ENCODE data around the gene SDK2. TPM values are rescaled to one million over a fixed set of nuclear protein-coding genes. Genes with fewer than 3 reads are reported as not detected.

The SDK2 gene
- total and polyA plus RNA-seq, 9 of the 15 experiments (the other 6 are each of a cell fraction or from before 2014, with no cell fraction given) = 0.04 TPM; not detected in 8

DNA sequence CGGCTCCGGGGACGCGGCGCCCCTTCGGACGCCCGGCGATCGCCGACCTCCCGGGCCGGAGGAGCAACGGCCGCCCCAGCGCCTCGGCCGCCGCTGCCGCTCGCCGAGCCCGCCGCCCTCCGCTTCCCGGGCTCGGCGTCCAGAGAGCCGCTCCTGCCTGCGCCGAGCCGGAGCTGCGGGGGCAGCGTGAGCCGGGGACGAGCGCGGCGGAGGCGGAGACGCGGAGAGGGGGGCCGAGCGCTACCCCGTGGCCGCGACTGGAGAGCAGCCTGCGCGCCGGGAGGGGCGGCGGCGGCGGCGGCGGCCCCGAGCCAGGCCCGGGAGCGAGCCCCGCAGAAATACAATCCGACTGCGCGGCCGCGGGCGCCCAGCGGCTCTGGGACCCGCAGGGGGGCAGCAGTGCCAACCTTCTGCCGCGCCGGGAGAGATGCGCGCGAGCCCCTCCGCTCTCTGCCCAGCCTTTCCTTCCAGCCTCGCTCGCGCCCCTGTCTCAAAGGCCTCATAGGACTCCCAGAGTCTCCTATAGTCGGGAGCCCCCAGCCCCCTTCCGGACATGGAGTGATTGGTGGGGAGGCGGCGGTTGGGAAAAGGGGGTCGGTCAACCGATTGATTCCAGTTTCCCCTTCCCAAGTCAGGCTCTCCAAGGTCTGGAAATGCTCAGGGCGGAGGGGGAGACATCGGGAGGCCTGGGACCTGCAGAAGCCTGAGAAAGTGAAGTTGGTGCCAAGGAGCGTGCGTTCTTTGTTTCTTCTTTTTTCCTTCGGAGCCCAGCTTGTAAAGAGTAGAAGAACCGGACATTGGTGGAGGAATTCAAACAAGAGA lies 1.0 kb upstream of the SDK2 start:
- no peak for ATAC-seq
- Histone ChIP-seq H3K27ac (ENCODE audit: extremely low read depth, low read depth, low read length) (no peak overlapping the region), H3K27me3 (ENCODE audit: control insufficient read depth in 2 of 2, insufficient read depth in 2 of 2, low read length in 2 of 2) (peaks cover 0 to 23% of the 10 kb centered on the region in 2 experiments; a peak in 3 of 5 replicates), H4K20me1 (replicated peaks; ENCODE audit: control insufficient read depth, insufficient read depth, low read length) (no peaks in the 10 kb centered on the region; the same call in 1 of the 2 replicates), H3K4me2 (ENCODE audit: insufficient read depth, low read length) (no peak overlapping the region), H3K36me3 (ENCODE audit: control insufficient read depth, insufficient read depth, low read length) (no peaks in the 10 kb centered on the region), H3K9me1 (ENCODE audit: control insufficient read depth, insufficient read depth, low read length) (no peaks in the 10 kb centered on the region), H3K9me3 (replicated peaks; ENCODE audit: control insufficient read depth, insufficient read depth, low read depth, low read length) (no peaks in the 10 kb centered on the region), H3K79me2 (ENCODE audit: control insufficient read depth, insufficient read depth, low read length) (no peaks in the 10 kb centered on the region), H2AFZ (ENCODE audit: low read depth, low read length) (no peak overlapping the region), H3K9ac (ENCODE audit: insufficient read depth in 1 of 2, low read depth in 2 of 2, low read length in 2 of 2) (no peak overlapping the region), H3K4me3 (no peak overlapping the region), H3K4me1 (replicated peaks in 1 of 2; ENCODE audit: control insufficient read depth in 2 of 2, insufficient read depth in 2 of 2, low read length in 2 of 2) (peaks cover 0 to 8% of the 10 kb centered on the region in 2 experiments; a peak in 1 of 5 replicates)
- no peak for DNase-seq (ENCODE audit: extremely low read depth in 1 of 4, low spot score in 3 of 4)
- TF ChIP-seq, protein P1, sequence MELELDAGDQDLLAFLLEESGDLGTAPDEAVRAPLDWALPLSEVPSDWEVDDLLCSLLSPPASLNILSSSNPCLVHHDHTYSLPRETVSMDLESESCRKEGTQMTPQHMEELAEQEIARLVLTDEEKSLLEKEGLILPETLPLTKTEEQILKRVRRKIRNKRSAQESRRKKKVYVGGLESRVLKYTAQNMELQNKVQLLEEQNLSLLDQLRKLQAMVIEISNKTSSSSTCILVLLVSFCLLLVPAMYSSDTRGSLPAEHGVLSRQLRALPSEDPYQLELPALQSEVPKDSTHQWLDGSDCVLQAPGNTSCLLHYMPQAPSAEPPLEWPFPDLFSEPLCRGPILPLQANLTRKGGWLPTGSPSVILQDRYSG (tag; conservative IDR thresholded peaks at IDR 0.05; ENCODE audit: low read depth) = no peak
- TF ChIP-seq GABPA (tag; conservative IDR thresholded peaks at IDR 0.05; ENCODE audit: low read depth) (no peak), ZNF12 (CRISPR knock-in tag; IDR thresholded peaks at IDR 0.05) (no peak), SRF (CRISPR knock-in tag; IDR thresholded peaks at IDR 0.05) (no peak), ZNF79 (CRISPR knock-in tag; IDR thresholded peaks at IDR 0.05; ENCODE audit: low read depth) (no peak), ARID2 (IDR thresholded peaks at IDR 0.05) (no peak), HDAC3 (IDR thresholded peaks at IDR 0.05; ENCODE audit: borderline replicate concordance, partially characterized antibody) (no peak)
- TF ChIP-seq, protein P2, sequence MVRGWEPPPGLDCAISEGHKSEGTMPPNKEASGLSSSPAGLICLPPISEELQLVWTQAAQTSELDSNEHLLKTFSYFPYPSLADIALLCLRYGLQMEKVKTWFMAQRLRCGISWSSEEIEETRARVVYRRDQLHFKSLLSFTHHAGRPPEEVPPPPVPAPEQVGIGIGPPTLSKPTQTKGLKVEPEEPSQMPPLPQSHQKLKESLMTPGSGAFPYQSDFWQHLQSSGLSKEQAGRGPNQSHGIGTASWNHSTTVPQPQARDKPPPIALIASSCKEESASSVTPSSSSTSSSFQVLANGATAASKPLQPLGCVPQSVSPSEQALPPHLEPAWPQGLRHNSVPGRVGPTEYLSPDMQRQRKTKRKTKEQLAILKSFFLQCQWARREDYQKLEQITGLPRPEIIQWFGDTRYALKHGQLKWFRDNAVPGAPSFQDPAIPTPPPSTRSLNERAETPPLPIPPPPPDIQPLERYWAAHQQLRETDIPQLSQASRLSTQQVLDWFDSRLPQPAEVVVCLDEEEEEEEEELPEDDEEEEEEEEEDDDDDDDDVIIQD (CRISPR knock-in tag; IDR thresholded peaks at IDR 0.05) = no peak
- TF ChIP-seq, protein P3, sequence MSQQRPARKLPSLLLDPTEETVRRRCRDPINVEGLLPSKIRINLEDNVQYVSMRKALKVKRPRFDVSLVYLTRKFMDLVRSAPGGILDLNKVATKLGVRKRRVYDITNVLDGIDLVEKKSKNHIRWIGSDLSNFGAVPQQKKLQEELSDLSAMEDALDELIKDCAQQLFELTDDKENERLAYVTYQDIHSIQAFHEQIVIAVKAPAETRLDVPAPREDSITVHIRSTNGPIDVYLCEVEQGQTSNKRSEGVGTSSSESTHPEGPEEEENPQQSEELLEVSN (IDR thresholded peaks at IDR 0.05; ENCODE audit: borderline replicate concordance in 1 of 2, extremely low read depth in 1 of 2, insufficient read depth in 1 of 2, insufficient read length in 1 of 2, low read depth in 1 of 2, low read length in 1 of 2, poor library complexity in 1 of 2, severe bottlenecking in 1 of 2) = no peak
- 29% methylated on average over 32 of the region's 90 CpGs for WGBS (ENCODE audit: insufficient coverage, low coverage, missing lambda C conversion rate)
- intact Hi-C loops (cut with micrococcal nuclease) = no loop called here
- FAIRE-seq = no peak
- ChIA-PET CTCF (ENCODE audit: low intra/inter-chr PET ratio) (no interaction called here), POLR2A (interaction anchor here (1.0 kb wide), 2 partner anchors 16 to 57 kb away, joined by 3 to 4 read pairs; no protein-coding TSS in a partner anchor)
- in situ Hi-C loops (cut with MboI) = no loop called here
- no TSS peak for BruUV-seq (replicated peaks)

All from K562 (cell line).